ENCODE results near the gene GUCD1.

The GUCD1 gene

GRCh38 chr22:24504956-24505736 is 49.8 kb downstream of the GUCD1 start:
- DNase-seq, result no peak
- H3K56ac ChIP-seq (ENCODE audit: low read length), result no peak overlapping the region
- no peak overlapping the region for H3K4me2 ChIP-seq (ENCODE audit: low read length)
- peak overlapping the region; percentile 35 for H4K5ac ChIP-seq (ENCODE audit: low read length)
- no peaks in the 10 kb centered on the region for H3K36me3 ChIP-seq (ENCODE audit: control insufficient read depth, insufficient read depth, low read length)
- no peak overlapping the region for H2BK15ac ChIP-seq (replicated peaks; ENCODE audit: low read depth)
- no peak overlapping the region for H3K4ac ChIP-seq (ENCODE audit: low read depth, low read length)
- WGBS (ENCODE audit: extremely low coverage, insufficient coverage, low lambda C conversion rate), result no CpG with 5 or more reads among the region's 3 CpGs
- H3K4me3 ChIP-seq (ENCODE audit: low read length), result no peak overlapping the region
- no peak overlapping the region for H3K27ac ChIP-seq (ENCODE audit: low read depth, low read length)
- no peaks in the 10 kb centered on the region for H3K79me1 ChIP-seq (ENCODE audit: low read length)
- no peak overlapping the region for H3K23ac ChIP-seq (ENCODE audit: low read length)
- no peaks in the 10 kb centered on the region for H3K27me3 ChIP-seq (ENCODE audit: insufficient read depth, low read length, poor library complexity)
- H3K18ac ChIP-seq (ENCODE audit: low read length), result no peak overlapping the region
- no peaks in the 10 kb centered on the region for H3K79me2 ChIP-seq (ENCODE audit: control insufficient read depth, insufficient read depth, low read length)
- no peak overlapping the region for H3K9ac ChIP-seq (ENCODE audit: low read length)
- H3K4me1 ChIP-seq (ENCODE audit: control insufficient read depth, low read depth, low read length), result peaks cover 6% of the 10 kb centered on the region
- no peak overlapping the region for H2BK120ac ChIP-seq (ENCODE audit: low read depth, low read length)
- no peak overlapping the region for H2BK5ac ChIP-seq (ENCODE audit: low read length)
- H2AK5ac ChIP-seq (ENCODE audit: low read length), result no peak overlapping the region
- H4K8ac ChIP-seq (ENCODE audit: low read depth, low read length), result no peak overlapping the region

GRCh38 chr22:24504540-24504939 is 50.4 kb downstream of the GUCD1 start:
- Histone ChIP-seq H3K27ac (ENCODE audit: low read depth, low read length) (no peak overlapping the region), H2AK5ac (ENCODE audit: low read length) (no peak overlapping the region), H4K8ac (ENCODE audit: low read depth, low read length) (no peak overlapping the region), H2BK120ac (ENCODE audit: low read depth, low read length) (no peak overlapping the region), H2BK15ac (replicated peaks; ENCODE audit: low read depth) (no peak overlapping the region), H3K79me2 (ENCODE audit: control insufficient read depth, insufficient read depth, low read length) (no peaks in the 10 kb centered on the region), H3K4me2 (ENCODE audit: low read length) (no peak overlapping the region), H3K4me3 (ENCODE audit: low read length) (no peak overlapping the region), H3K18ac (ENCODE audit: low read length) (no peak overlapping the region), H3K56ac (ENCODE audit: low read length) (no peak overlapping the region), H3K79me1 (ENCODE audit: low read length) (no peaks in the 10 kb centered on the region), H3K27me3 (ENCODE audit: insufficient read depth, low read length, poor library complexity) (no peaks in the 10 kb centered on the region), H2BK5ac (ENCODE audit: low read length) (no peak overlapping the region), H3K4me1 (ENCODE audit: control insufficient read depth, low read depth, low read length) (peaks cover 6% of the 10 kb centered on the region), H4K5ac (ENCODE audit: low read length) (no peak overlapping the region), H3K23ac (ENCODE audit: low read length) (no peak overlapping the region), H3K9ac (ENCODE audit: low read length) (no peak overlapping the region), H3K4ac (ENCODE audit: low read depth, low read length) (no peak overlapping the region), H3K36me3 (ENCODE audit: control insufficient read depth, insufficient read depth, low read length) (no peaks in the 10 kb centered on the region)
- no CpG with 5 or more reads among the region's 2 CpGs for WGBS (ENCODE audit: extremely low coverage, insufficient coverage, low lambda C conversion rate)
- no peak for DNase-seq

DNA sequence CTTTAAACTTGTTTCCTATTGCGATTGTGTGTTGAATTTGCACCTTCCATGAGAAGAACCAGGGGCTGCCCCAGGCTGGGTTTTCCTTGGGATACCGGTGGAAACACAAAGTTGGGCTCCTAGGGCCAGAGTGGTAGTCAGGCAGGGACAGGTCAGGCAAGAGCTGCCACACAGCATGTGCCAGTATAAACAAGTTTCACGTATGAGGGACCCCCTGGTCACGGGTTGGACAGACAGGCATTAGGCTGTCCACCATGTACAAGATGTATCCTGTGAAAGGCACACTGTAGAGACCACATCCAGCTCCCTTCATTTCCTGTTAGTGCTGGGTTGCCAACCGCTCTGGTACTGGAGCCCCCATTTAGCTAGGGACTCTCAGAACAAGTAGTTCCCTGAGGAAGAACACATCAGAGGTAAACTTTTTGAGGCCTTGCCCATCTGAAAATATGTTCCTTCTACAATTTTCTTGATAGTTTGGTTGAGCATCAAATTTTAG is 51.0 kb downstream of the GUCD1 start:
- Histone ChIP-seq H3K36me3 (ENCODE audit: control insufficient read depth, insufficient read depth, low read length) (no peaks in the 10 kb centered on the region), H2BK15ac (replicated peaks; ENCODE audit: low read depth) (no peak overlapping the region), H2BK120ac (ENCODE audit: low read depth, low read length) (no peak overlapping the region), H3K27me3 (ENCODE audit: insufficient read depth, low read length, poor library complexity) (no peaks in the 10 kb centered on the region), H3K18ac (ENCODE audit: low read length) (no peak overlapping the region), H3K4me1 (ENCODE audit: control insufficient read depth, low read depth, low read length) (peaks cover 6% of the 10 kb centered on the region), H3K79me2 (ENCODE audit: control insufficient read depth, insufficient read depth, low read length) (no peaks in the 10 kb centered on the region), H3K4me3 (ENCODE audit: low read length) (no peak overlapping the region), H3K27ac (ENCODE audit: low read depth, low read length) (no peak overlapping the region), H4K5ac (ENCODE audit: low read length) (no peak overlapping the region), H3K23ac (ENCODE audit: low read length) (no peak overlapping the region), H3K9ac (ENCODE audit: low read length) (no peak overlapping the region), H4K8ac (ENCODE audit: low read depth, low read length) (no peak overlapping the region), H2AK5ac (ENCODE audit: low read length) (no peak overlapping the region), H2BK5ac (ENCODE audit: low read length) (no peak overlapping the region), H3K56ac (ENCODE audit: low read length) (no peak overlapping the region), H3K79me1 (ENCODE audit: low read length) (no peaks in the 10 kb centered on the region), H3K4ac (ENCODE audit: low read depth, low read length) (no peak overlapping the region), H3K4me2 (ENCODE audit: low read length) (no peak overlapping the region)
- WGBS (ENCODE audit: extremely low coverage, insufficient coverage, low lambda C conversion rate), result no CpG with 5 or more reads among the region's 5 CpGs
- no peak for DNase-seq

- no peak overlapping the region for H2BK120ac ChIP-seq (ENCODE audit: low read depth, low read length)
- no peaks in the 10 kb centered on the region for H3K36me3 ChIP-seq (ENCODE audit: control insufficient read depth, insufficient read depth, low read length)
- H2AK5ac ChIP-seq (ENCODE audit: low read length), result no peak overlapping the region
- H3K4me1 ChIP-seq (ENCODE audit: control insufficient read depth, low read depth, low read length), result peaks cover 6% of the 10 kb centered on the region
- H3K18ac ChIP-seq (ENCODE audit: low read length), result no peak overlapping the region
- no peaks in the 10 kb centered on the region for H3K27me3 ChIP-seq (ENCODE audit: insufficient read depth, low read length, poor library complexity)
- no peak overlapping the region for H3K4me3 ChIP-seq (ENCODE audit: low read length)
- H3K56ac ChIP-seq (ENCODE audit: low read length), result no peak overlapping the region
- no peak overlapping the region for H3K9ac ChIP-seq (ENCODE audit: low read length)
- H3K79me1 ChIP-seq (ENCODE audit: low read length), result no peaks in the 10 kb centered on the region
- H3K4me2 ChIP-seq (ENCODE audit: low read length), result no peak overlapping the region
- no peak overlapping the region for H2BK5ac ChIP-seq (ENCODE audit: low read length)
- H4K8ac ChIP-seq (ENCODE audit: low read depth, low read length), result no peak overlapping the region
- H4K5ac ChIP-seq (ENCODE audit: low read length), result no peak overlapping the region
- H3K4ac ChIP-seq (ENCODE audit: low read depth, low read length), result no peak overlapping the region
- WGBS (ENCODE audit: extremely low coverage, insufficient coverage, low lambda C conversion rate), result 100% methylated on average over 1 of the region's 7 CpGs
- H3K79me2 ChIP-seq (ENCODE audit: control insufficient read depth, insufficient read depth, low read length), result no peaks in the 10 kb centered on the region
- no peak overlapping the region for H2BK15ac ChIP-seq (replicated peaks; ENCODE audit: low read depth)
- DNase-seq, result peak; percentile 69
- no peak overlapping the region for H3K27ac ChIP-seq (ENCODE audit: low read depth, low read length)
- H3K23ac ChIP-seq (ENCODE audit: low read length), result no peak overlapping the region
These were observed 51.6 kb downstream of the GUCD1 start for GRCh38 chr22:24503137-24503842.

- H3K4ac ChIP-seq (ENCODE audit: low read depth, low read length), result no peak overlapping the region
- no peak for DNase-seq
- H3K56ac ChIP-seq (ENCODE audit: low read length), result no peak overlapping the region
- no peaks in the 10 kb centered on the region for H3K79me2 ChIP-seq (ENCODE audit: control insufficient read depth, insufficient read depth, low read length)
- no peak overlapping the region for H3K27ac ChIP-seq (ENCODE audit: low read depth, low read length)
- no peak overlapping the region for H3K9ac ChIP-seq (ENCODE audit: low read length)
- no peak overlapping the region for H2BK5ac ChIP-seq (ENCODE audit: low read length)
- no peak overlapping the region for H3K18ac ChIP-seq (ENCODE audit: low read length)
- no CpG with 5 or more reads among the region's 1 CpG for WGBS (ENCODE audit: extremely low coverage, insufficient coverage, low lambda C conversion rate)
- no peak overlapping the region for H3K23ac ChIP-seq (ENCODE audit: low read length)
- no peak overlapping the region for H2AK5ac ChIP-seq (ENCODE audit: low read length)
- H3K79me1 ChIP-seq (ENCODE audit: low read length), result no peaks in the 10 kb centered on the region
- no peak overlapping the region for H3K4me3 ChIP-seq (ENCODE audit: low read length)
- H2BK15ac ChIP-seq (replicated peaks; ENCODE audit: low read depth), result no peak overlapping the region
- H3K4me1 ChIP-seq (ENCODE audit: control insufficient read depth, low read depth, low read length), result peaks cover 6% of the 10 kb centered on the region
- H2BK120ac ChIP-seq (ENCODE audit: low read depth, low read length), result no peak overlapping the region
- H4K8ac ChIP-seq (ENCODE audit: low read depth, low read length), result no peak overlapping the region
- H3K4me2 ChIP-seq (ENCODE audit: low read length), result no peak overlapping the region
- no peak overlapping the region for H4K5ac ChIP-seq (ENCODE audit: low read length)
- no peaks in the 10 kb centered on the region for H3K27me3 ChIP-seq (ENCODE audit: insufficient read depth, low read length, poor library complexity)
- H3K36me3 ChIP-seq (ENCODE audit: control insufficient read depth, insufficient read depth, low read length), result no peaks in the 10 kb centered on the region
These were observed 52.4 kb downstream of the GUCD1 start for GRCh38 chr22:24502541-24502940.

Data from mesendoderm (in vitro differentiated cells).